Effector memory CD4-positive, alpha-beta T cell (primary cell): ENCODE results near the gene C5AR1.
"Not testable (repeated sequence)": the region's sequence is repeated elsewhere in the genome, so short reads cannot be mapped to it uniquely, and the experiment has no call there.

Source experiments
- DNase-seq, 3 donors: peaks; one replicate each; pipeline ENCODE4 v3.0.0-alpha.2; 2020
- H3K27ac ChIP-seq: 2 replicates; pipeline ENCODE4 v1.7.0; 2013; ENCODE audit warnings: mild to moderate bottlenecking, low read length, moderate library complexity; ENCODE audit not compliant: insufficient read depth, poor library complexity, severe bottlenecking
- H3K27me3 ChIP-seq: replicated peaks from 2 replicates; pipeline ENCODE4 v1.7.0; 2013; ENCODE audit warnings: mild to moderate bottlenecking, low read length; ENCODE audit not compliant: insufficient read depth, control insufficient read depth, poor library complexity, severe bottlenecking
- H3K36me3 ChIP-seq: 2 replicates; pipeline ENCODE4 v1.7.0; 2013; ENCODE audit warnings: mild to moderate bottlenecking, low read length, moderate library complexity; ENCODE audit not compliant: control insufficient read depth, insufficient read depth
- H3K4me1 ChIP-seq: 2 replicates; pipeline ENCODE4 v1.7.0; 2013; ENCODE audit warnings: low read length, mild to moderate bottlenecking; ENCODE audit not compliant: control insufficient read depth, insufficient read depth, poor library complexity, severe bottlenecking
- H3K4me3 ChIP-seq: 2 replicates; pipeline ENCODE4 v1.7.0; 2013; ENCODE audit warnings: low read length, low read depth, mild to moderate bottlenecking; ENCODE audit not compliant: insufficient read depth, poor library complexity, severe bottlenecking
- H3K9me3 ChIP-seq: 2 replicates; pipeline ENCODE4 v1.7.0; 2013; ENCODE audit warnings: mild to moderate bottlenecking, low read length, moderate library complexity; ENCODE audit not compliant: control insufficient read depth
- total RNA-seq, 3 donors: gene quantifications; one replicate each; lab custom pipeline; 2026; lab: John Stamatoyannopoulos, UW

The C5AR1 gene
- total RNA-seq: 0.52 to 7.2 (median 0.78) reads per million in 3 donors

GRCh38 chr19:47309608-47310007 lies at the start of gene C5AR1:
Gene C5AR1, plus strand, starts transcription at chr19:47309861. Its CDS starts 35 bp downstream, at chr19:47309896.
- H3K27ac ChIP-seq: no peak within 1 kb of the TSS
- H3K9me3 ChIP-seq: no peaks in the 10 kb centered on the region
- peaks cover 3% of the 10 kb centered on the region for H3K27me3 ChIP-seq
- H3K36me3 ChIP-seq: no peaks in the 10 kb centered on the region
- H3K4me3 ChIP-seq: no peak within 1 kb of the TSS
- H3K4me1 ChIP-seq: no peaks in the 10 kb centered on the region
- DNase-seq: no peak

- Histone ChIP-seq H3K36me3 (peaks cover 51% of the 10 kb centered on the region), H3K4me1 (peaks cover 9% of the 10 kb centered on the region), H3K4me3 (no peak overlapping the region), H3K9me3 (no peaks in the 10 kb centered on the region), H3K27me3 (no peaks in the 10 kb centered on the region), H3K27ac (no peak overlapping the region)
- no peak for DNase-seq
Observed at GRCh38 chr19:47260476-47260875, 49.2 kb upstream of the C5AR1 start.

- DNase-seq, H3K27me3 ChIP-seq, H3K9me3 ChIP-seq, H3K4me3 ChIP-seq, H3K4me1 ChIP-seq, H3K27ac ChIP-seq: not testable (repeated sequence)
- H3K36me3 ChIP-seq: peaks cover 60% of the 10 kb centered on the region
Observed at GRCh38 chr19:47261946-47262793, 47.5 kb upstream of the C5AR1 start.

GRCh38 chr19:47264629-47265028 lies 45.0 kb upstream of the C5AR1 start:
- Histone ChIP-seq H3K4me1 (no peaks in the 10 kb centered on the region), H3K4me3 (no peak overlapping the region), H3K36me3 (peaks cover 51% of the 10 kb centered on the region), H3K9me3 (no peaks in the 10 kb centered on the region), H3K27ac (no peak overlapping the region), H3K27me3 (no peaks in the 10 kb centered on the region)
- DNase-seq: no peak

GRCh38 chr19:47266401-47266941 lies 43.2 kb upstream of the C5AR1 start:
- H3K4me3 ChIP-seq: no peak overlapping the region

GRCh38 chr19:47267350-47267759 lies 42.3 kb upstream of the C5AR1 start:
- no peaks in the 10 kb centered on the region for H3K9me3 ChIP-seq
- peaks cover 45% of the 10 kb centered on the region for H3K36me3 ChIP-seq
- H3K4me3 ChIP-seq: no peak overlapping the region
- H3K27ac ChIP-seq: no peak overlapping the region
- H3K27me3 ChIP-seq: no peaks in the 10 kb centered on the region
- no peak for DNase-seq
- H3K4me1 ChIP-seq: no peaks in the 10 kb centered on the region

More at GRCh38 chr19:47266401-47266941, 43.2 kb upstream of the C5AR1 start:
- DNase-seq: no peak
- Histone ChIP-seq H3K9me3 (no peaks in the 10 kb centered on the region), H3K36me3 (peaks cover 46% of the 10 kb centered on the region), H3K27ac (no peak overlapping the region), H3K27me3 (no peaks in the 10 kb centered on the region), H3K4me1 (no peaks in the 10 kb centered on the region)

- Histone ChIP-seq H3K27ac (no peak overlapping the region), H3K9me3 (no peaks in the 10 kb centered on the region), H3K4me3 (no peak overlapping the region), H3K4me1 (peaks cover 3% of the 10 kb centered on the region), H3K36me3 (peaks cover 43% of the 10 kb centered on the region), H3K27me3 (no peaks in the 10 kb centered on the region)
- DNase-seq: no peak
Observed at GRCh38 chr19:47268028-47268427, 41.6 kb upstream of the C5AR1 start.

- Histone ChIP-seq H3K27ac (no peak overlapping the region), H3K36me3 (peaks cover 36% of the 10 kb centered on the region), H3K4me3 (no peak overlapping the region)
Observed at GRCh38 chr19:47269596-47269995, 40.1 kb upstream of the C5AR1 start.

GRCh38 chr19:47270408-47270807 lies 39.3 kb upstream of the C5AR1 start:
- Histone ChIP-seq H3K36me3 (peaks cover 28% of the 10 kb centered on the region), H3K4me3 (no peak overlapping the region), H3K4me1 (peaks cover 3% of the 10 kb centered on the region), H3K27ac (no peak overlapping the region), H3K9me3 (no peaks in the 10 kb centered on the region), H3K27me3 (no peaks in the 10 kb centered on the region)
- no peak for DNase-seq

More at GRCh38 chr19:47269596-47269995, 40.1 kb upstream of the C5AR1 start:
- Histone ChIP-seq H3K9me3 (no peaks in the 10 kb centered on the region), H3K4me1 (peaks cover 3% of the 10 kb centered on the region), H3K27me3 (no peaks in the 10 kb centered on the region)
- DNase-seq: no peak

- Histone ChIP-seq H3K4me1 (peaks cover 3% of the 10 kb centered on the region), H3K27ac (no peak overlapping the region), H3K36me3 (peaks cover 20% of the 10 kb centered on the region), H3K4me3 (no peak overlapping the region), H3K9me3 (no peaks in the 10 kb centered on the region), H3K27me3 (no peaks in the 10 kb centered on the region)
- no peak for DNase-seq
Observed at GRCh38 chr19:47271949-47272348, 37.7 kb upstream of the C5AR1 start.
